Measurements from ENCODE around the gene SULT4A1.

The SULT4A1 gene

DNA sequence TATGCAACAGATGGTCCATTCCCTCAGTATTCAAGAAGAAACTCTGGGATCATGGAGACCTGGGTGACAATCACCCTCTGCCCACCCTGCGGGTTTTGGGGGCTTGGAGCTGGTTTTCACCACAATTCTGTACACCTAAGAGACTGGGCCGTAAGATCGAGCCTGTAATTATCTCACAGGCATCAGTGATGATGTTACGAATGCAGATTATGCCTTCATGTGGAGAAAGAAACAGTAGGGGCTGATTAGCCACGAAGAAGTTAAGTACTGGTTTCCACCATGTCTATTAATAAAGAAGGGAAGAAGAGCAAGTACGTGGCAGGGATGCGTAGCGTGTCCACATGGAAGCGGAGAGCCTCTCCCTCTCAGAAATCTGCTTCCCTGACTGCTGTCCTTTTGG lies 44.9 kb downstream of the SULT4A1 start:
- no peak for DNase-seq (ENCODE audit: low read depth)
- no peak overlapping the region for H3K4me3 ChIP-seq (ENCODE audit: control insufficient read depth, low read depth, low read length)
- no peak for TF ChIP-seq CTCF (IDR thresholded peaks at IDR 0.05; ENCODE audit: control insufficient read depth, insufficient read depth, low read depth, low read length, missing control alignments)

DNA sequence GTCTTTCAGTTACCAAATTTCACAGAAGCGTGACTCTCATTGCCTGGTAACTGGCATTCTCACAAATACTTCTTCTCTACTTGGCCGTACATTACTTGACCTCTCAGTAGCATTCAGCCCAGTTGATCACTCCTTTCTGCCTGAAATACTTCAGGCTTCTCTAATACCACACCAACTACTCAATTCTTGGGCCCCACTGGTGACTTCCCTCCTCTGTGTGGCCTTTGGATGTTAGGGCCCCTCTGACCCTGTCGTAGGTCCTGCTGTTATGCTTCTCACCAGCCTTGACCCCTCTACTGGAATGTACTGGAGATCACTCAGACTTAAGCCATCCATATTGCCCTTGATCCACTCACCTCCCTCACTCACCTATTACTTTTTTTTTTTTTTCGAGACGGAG lies 48.0 kb downstream of the SULT4A1 start:
- DNase-seq (ENCODE audit: low read depth), result no peak
- no peak overlapping the region for H3K4me3 ChIP-seq (ENCODE audit: control insufficient read depth, low read depth, low read length)
- no peak for TF ChIP-seq CTCF (IDR thresholded peaks at IDR 0.05; ENCODE audit: control insufficient read depth, insufficient read depth, low read depth, low read length, missing control alignments)

DNA sequence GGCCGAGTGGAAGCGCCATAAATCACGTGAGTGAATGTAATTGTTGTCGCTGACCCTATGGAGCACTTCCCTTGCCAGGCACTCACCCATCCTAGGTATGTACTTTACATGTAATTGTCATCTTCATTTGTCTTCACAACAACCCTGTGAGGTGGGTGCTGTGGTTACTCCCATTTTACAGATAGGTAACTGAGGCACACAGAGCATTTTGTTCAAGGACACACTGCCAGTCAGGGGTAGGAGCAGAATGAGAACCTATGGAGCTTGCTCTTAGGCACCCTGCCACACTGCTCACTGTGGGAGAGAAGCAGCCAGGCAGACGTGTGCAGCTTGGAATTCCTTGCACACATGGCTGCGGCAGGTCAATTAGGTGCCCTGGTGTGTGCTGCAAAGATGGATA lies 49.4 kb downstream of the SULT4A1 start:
- DNase-seq (ENCODE audit: low read depth), result no peak
- TF ChIP-seq CTCF (IDR thresholded peaks at IDR 0.05; ENCODE audit: control insufficient read depth, insufficient read depth, low read depth, low read length, missing control alignments), result no peak
- peak overlapping the region; percentile 85 for H3K4me3 ChIP-seq (ENCODE audit: control insufficient read depth, low read depth, low read length)

DNA sequence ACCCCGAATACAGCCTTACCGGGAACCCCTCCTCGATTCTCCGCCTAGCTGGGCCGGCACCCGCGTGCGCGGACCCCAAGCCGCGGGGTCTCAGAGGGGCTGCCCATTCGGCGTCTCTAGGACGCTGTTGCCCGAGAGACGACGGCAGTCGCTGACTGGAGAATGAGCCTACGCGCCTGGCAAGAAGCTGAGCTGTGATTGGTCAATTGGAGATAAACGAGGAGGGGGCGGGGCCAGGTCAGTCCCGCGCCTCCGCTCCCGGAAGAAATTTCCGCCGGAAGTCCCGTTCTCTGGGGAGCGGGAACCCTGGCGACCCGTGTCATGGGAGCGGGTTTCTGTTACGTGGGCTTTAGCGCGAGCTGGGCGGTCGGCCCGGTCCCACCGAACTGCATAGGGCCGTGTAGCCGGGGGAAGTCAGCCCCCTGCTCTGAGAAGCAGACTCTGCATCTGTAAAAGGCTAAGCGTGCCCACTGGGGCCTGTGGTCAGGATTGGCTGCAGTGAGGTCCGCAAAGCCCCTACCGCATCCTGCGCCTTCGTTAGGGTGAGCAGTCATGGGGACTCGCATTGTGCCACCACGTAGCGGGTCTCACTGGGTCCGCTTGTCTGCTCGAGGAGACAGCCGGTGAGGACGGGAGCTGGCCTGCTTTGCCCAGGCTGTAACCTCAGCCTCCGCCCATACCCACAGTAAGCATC lies 50.0 kb downstream of the SULT4A1 start, which contains the start of gene EFCAB6:
TSS of gene EFCAB6 (minus strand) at position 157 of the 694 bp plus-strand sequence. CDS start 29,987 bp downstream, outside the sequence.
- TF ChIP-seq CTCF (IDR thresholded peaks at IDR 0.05; ENCODE audit: control insufficient read depth, insufficient read depth, low read depth, low read length, missing control alignments), result no peak
- H3K4me3 ChIP-seq (ENCODE audit: control insufficient read depth, low read depth, low read length), result peak within 1 kb of the TSS; percentile 85
- peak; percentile 74 for DNase-seq (ENCODE audit: low read depth)

DNA sequence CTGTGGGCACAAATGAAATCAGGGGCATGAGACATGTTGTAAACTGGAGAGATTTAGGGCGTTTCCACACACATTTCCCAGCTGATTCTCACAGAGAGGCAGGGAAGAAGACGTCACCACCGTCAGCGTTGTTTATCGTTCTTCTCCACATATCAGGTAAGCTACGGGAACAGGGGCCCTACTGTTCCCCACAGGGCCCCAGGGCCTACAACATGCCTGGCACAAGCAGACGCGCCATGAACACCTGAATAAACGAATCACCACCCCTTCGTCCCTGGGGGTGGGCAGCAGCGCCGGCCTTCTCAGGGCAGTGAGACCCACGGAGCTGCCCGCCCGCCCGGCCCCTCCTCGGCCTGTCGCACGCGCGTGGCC lies 50.5 kb downstream of the SULT4A1 start:
- no peak for TF ChIP-seq CTCF (IDR thresholded peaks at IDR 0.05; ENCODE audit: control insufficient read depth, insufficient read depth, low read depth, low read length, missing control alignments)
- H3K4me3 ChIP-seq (ENCODE audit: control insufficient read depth, low read depth, low read length), result peak overlapping the region; percentile 85
- DNase-seq (ENCODE audit: low read depth), result no peak

DNA sequence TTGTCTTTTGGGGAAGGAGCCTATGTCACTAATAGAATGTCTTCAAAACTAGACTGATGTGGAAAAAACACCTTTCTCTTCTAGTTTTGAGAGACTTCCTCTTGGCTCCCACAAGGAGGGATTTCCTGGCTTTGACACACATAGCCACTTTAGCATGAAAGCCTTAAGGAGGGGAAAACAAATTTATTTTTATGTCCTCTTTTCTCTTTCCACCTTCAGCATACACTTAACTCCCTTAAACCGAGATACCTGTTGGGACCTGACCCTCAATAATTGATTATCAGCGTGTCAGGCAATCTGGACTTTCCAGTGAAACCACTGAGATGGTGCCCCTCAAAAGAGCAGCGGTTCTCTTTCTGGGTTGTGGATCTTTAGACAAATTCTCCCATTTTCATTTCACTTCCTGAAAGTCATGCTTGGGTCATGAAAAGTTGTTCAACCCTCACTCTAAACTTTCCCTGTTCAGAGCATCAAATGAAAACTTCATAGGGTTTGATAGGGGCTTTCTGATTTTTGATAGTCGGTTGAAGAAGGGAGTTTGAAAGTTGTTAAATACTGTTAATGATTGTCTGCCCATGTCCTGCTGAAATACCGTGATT lies 59.3 kb downstream of the SULT4A1 start:
- H3K4me3 ChIP-seq (ENCODE audit: control insufficient read depth, low read depth, low read length), result no peak overlapping the region
- no peak for TF ChIP-seq CTCF (IDR thresholded peaks at IDR 0.05; ENCODE audit: control insufficient read depth, insufficient read depth, low read depth, low read length, missing control alignments)
- DNase-seq (ENCODE audit: low read depth), result no peak

All from AG09309 (cell line).